ENCODE data around the gene TSSK3.

DNA sequence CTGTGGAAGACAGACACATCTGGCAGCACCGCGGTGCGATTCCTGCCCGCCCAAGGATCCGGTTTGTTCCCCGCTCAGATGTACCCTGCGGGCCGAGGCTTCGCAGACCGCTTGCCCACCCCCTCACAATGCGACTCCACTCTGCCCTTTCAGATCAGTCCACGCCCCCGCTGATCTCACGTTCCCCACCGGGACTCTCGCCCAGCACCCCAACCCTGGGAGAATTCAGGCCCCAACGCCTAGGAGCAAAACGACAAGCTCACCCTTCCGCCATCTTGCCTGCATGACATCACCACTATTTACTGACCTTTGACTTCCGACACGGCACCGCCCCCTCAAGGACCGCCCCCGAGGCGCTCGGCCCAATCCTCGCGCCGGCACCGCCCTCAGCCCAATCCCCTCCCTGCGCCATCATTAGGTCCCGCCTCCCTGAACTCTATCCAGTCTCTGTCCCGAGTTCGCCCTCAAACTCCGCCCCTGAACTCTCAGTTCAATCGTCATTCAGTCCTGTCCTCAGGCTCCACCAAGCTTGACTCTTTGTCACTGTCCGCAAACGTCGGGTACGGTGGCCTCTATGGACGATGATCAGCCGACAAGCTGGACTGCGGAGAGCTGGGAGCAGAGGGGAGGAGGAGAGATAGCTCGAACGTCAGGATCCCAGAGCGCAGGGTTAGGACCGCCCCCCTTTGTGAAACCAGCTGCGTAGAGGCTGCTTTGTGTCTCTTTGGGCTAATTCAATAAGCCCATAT, 32.0 kb downstream of the TSSK3 start, which contains the start of gene BSDC1:
- TF ChIP-seq, protein P1, sequence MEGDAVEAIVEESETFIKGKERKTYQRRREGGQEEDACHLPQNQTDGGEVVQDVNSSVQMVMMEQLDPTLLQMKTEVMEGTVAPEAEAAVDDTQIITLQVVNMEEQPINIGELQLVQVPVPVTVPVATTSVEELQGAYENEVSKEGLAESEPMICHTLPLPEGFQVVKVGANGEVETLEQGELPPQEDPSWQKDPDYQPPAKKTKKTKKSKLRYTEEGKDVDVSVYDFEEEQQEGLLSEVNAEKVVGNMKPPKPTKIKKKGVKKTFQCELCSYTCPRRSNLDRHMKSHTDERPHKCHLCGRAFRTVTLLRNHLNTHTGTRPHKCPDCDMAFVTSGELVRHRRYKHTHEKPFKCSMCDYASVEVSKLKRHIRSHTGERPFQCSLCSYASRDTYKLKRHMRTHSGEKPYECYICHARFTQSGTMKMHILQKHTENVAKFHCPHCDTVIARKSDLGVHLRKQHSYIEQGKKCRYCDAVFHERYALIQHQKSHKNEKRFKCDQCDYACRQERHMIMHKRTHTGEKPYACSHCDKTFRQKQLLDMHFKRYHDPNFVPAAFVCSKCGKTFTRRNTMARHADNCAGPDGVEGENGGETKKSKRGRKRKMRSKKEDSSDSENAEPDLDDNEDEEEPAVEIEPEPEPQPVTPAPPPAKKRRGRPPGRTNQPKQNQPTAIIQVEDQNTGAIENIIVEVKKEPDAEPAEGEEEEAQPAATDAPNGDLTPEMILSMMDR (conservative IDR thresholded peaks at IDR 0.05; ENCODE audit: low read length): no peak
- TF ChIP-seq EZH2phosphoT487 (IDR thresholded peaks at IDR 0.05; ENCODE audit: borderline replicate concordance): no peak
